ENCODE measurements around the gene RSRC1. TPM values are rescaled to one million over a fixed set of nuclear protein-coding genes. Genes with fewer than 3 reads are reported as not detected.

Gene RSRC1
- total and polyA plus RNA-seq, 2 donors (not counting 1 experiment from before 2014, with no cell fraction given): 4.5 to 54.6 TPM

- ChIA-PET POLR2A (no interaction called here), CTCF (interaction anchor here (1.0 to 1.5 kb wide), 3 partner anchors 10 to 337 kb away, joined by 3 to 4 read pairs (median 3); partner anchors contain the start of gene RSRC1)
- Histone ChIP-seq H3K27me3 (replicated peaks in 1 of 4; ENCODE audit: control extremely low read depth in 1 of 4, control insufficient read depth in 3 of 4, insufficient read depth in 4 of 4, low read length in 3 of 4) (peaks cover 3 to 78% (median 62%) of the 10 kb centered on the region in 4 experiments), H2AFZ (ENCODE audit: insufficient read depth, low read depth, low read length, poor library complexity, severe bottlenecking) (peak overlapping the region; percentile 91), H3K79me2 (ENCODE audit: control insufficient read depth, insufficient read depth, low read length) (no peaks in the 10 kb centered on the region), H3K4me2 (replicated peaks; ENCODE audit: low read depth, low read length, poor library complexity, severe bottlenecking) (peak overlapping the region; percentile 91), H3K36me3 (replicated peaks in 1 of 2; ENCODE audit: control extremely low read depth in 1 of 2, control insufficient read depth in 1 of 2, extremely low read depth in 1 of 2, insufficient read depth in 2 of 2, low read length in 1 of 2) (no peaks in the 10 kb centered on the region), H3K4me3 (ENCODE audit: control extremely low read depth in 1 of 5, extremely low read depth in 1 of 5, insufficient read depth in 1 of 5, low read depth in 2 of 5, low read length in 4 of 5) (peak overlapping the region; percentile 41 to 86 (median 72)), H3K4me1 (ENCODE audit: control insufficient read depth in 2 of 2, insufficient read depth in 2 of 2, low read length in 2 of 2) (peaks cover 31 to 36% of the 10 kb centered on the region in 2 donors), H3K27ac (ENCODE audit: low read length in 2 of 2) (no peak overlapping the region), H3K9me3 (ENCODE audit: control extremely low read depth in 1 of 3, control insufficient read depth in 2 of 3, insufficient read depth in 1 of 3, low read length in 2 of 3) (peaks cover 5 to 19% (median 8%) of the 10 kb centered on the region in 3 donors), H3K9ac (ENCODE audit: low read length) (peak overlapping the region; percentile 77), H4K20me1 (ENCODE audit: control insufficient read depth, insufficient read depth, low read length, poor library complexity, severe bottlenecking) (no peaks in the 10 kb centered on the region)
- no peaks in the 10 kb centered on the region for H3K9me3 Mint-ChIP-seq (ENCODE audit: insufficient read depth)
- peak overlapping the region; percentile 11 for H3K27ac Mint-ChIP-seq
- peaks cover 22% of the 10 kb centered on the region for H3K4me1 Mint-ChIP-seq
- DNase-seq (no peak), ATAC-seq (ENCODE audit: low read depth) (no peak)
- TF ChIP-seq EZH2 (IDR thresholded peaks at IDR 0.05; ENCODE audit: borderline replicate concordance, insufficient read depth, low read depth, low read length, poor library complexity, severe bottlenecking) (no peak), CTCF (IDR thresholded peaks at IDR 0.05) (no peak)
- peak overlapping the region; percentile 97 for H3K4me3 Mint-ChIP-seq
- peaks cover 65% of the 10 kb centered on the region for H3K27me3 Mint-ChIP-seq
- intact Hi-C loops (cut with micrococcal nuclease): no loop called here
- WGBS (ENCODE audit: insufficient coverage): 2% methylated on average over 5 of the region's 11 CpGs
Observed at GRCh38 chr3:158097081-158097592, 12.8 kb upstream of the RSRC1 start.

- Histone ChIP-seq H3K27ac (ENCODE audit: low read length in 2 of 2) (no peak overlapping the region), H2AFZ (ENCODE audit: insufficient read depth, low read depth, low read length, poor library complexity, severe bottlenecking) (peak overlapping the region; percentile 91), H3K79me2 (ENCODE audit: control insufficient read depth, insufficient read depth, low read length) (no peaks in the 10 kb centered on the region), H3K4me1 (ENCODE audit: control insufficient read depth in 2 of 2, insufficient read depth in 2 of 2, low read length in 2 of 2) (peaks cover 32 to 39% of the 10 kb centered on the region in 2 donors), H4K20me1 (ENCODE audit: control insufficient read depth, insufficient read depth, low read length, poor library complexity, severe bottlenecking) (no peaks in the 10 kb centered on the region), H3K9ac (ENCODE audit: low read length) (peak overlapping the region; percentile 77), H3K36me3 (replicated peaks in 1 of 2; ENCODE audit: control extremely low read depth in 1 of 2, control insufficient read depth in 1 of 2, extremely low read depth in 1 of 2, insufficient read depth in 2 of 2, low read length in 1 of 2) (no peaks in the 10 kb centered on the region), H3K4me3 (ENCODE audit: control extremely low read depth in 1 of 5, extremely low read depth in 1 of 5, insufficient read depth in 1 of 5, low read depth in 2 of 5, low read length in 4 of 5) (peak overlapping the region; percentile 41 to 86 (median 72)), H3K27me3 (replicated peaks in 1 of 4; ENCODE audit: control extremely low read depth in 1 of 4, control insufficient read depth in 3 of 4, insufficient read depth in 4 of 4, low read length in 3 of 4) (peaks cover 3 to 76% (median 69%) of the 10 kb centered on the region in 4 experiments), H3K4me2 (replicated peaks; ENCODE audit: low read depth, low read length, poor library complexity, severe bottlenecking) (peak overlapping the region; percentile 91), H3K9me3 (ENCODE audit: control extremely low read depth in 1 of 3, control insufficient read depth in 2 of 3, insufficient read depth in 1 of 3, low read length in 2 of 3) (peaks cover 3 to 24% (median 11%) of the 10 kb centered on the region in 3 donors)
- ChIA-PET CTCF (interaction anchor here (1.0 kb wide), 1 partner anchor 9 kb away, joined by 3 read pairs; no protein-coding TSS in a partner anchor), POLR2A (no interaction called here)
- Mint-ChIP-seq H3K9me3 (ENCODE audit: insufficient read depth) (no peaks in the 10 kb centered on the region), H3K27ac (peak overlapping the region; percentile 85), H3K4me1 (peaks cover 23% of the 10 kb centered on the region), H3K27me3 (peaks cover 65% of the 10 kb centered on the region), H3K4me3 (peak overlapping the region; percentile 97)
- TF ChIP-seq CTCF (IDR thresholded peaks at IDR 0.05) (no peak), EZH2 (IDR thresholded peaks at IDR 0.05; ENCODE audit: borderline replicate concordance, insufficient read depth, low read depth, low read length, poor library complexity, severe bottlenecking) (no peak)
- intact Hi-C loops (cut with micrococcal nuclease): loop anchor here (1.0 kb wide), 1 partner anchor 13 kb away; the partner anchor contains the start of gene RSRC1
- under 1% methylated on average over 56 of the region's 60 CpGs for WGBS (ENCODE audit: insufficient coverage)
- peak; percentile 93 for ATAC-seq (ENCODE audit: low read depth)
- peak; percentile 90 for DNase-seq
Observed at GRCh38 chr3:158097593-158098308, 12.1 kb upstream of the RSRC1 start.
